NOMO-1 treated with DMSO at 0.1 percent for 48 hours (cell line): Measurements from ENCODE around the gene SFRP4.
"Not testable (repeated sequence)": the region's sequence is repeated elsewhere in the genome, so short reads cannot be mapped to it uniquely, and the experiment has no call there.

Experiments used
- DNase-seq: peaks from one replicate; lab custom pipeline; 2025; ENCODE audit not compliant: unreplicated experiment; lab: John Stamatoyannopoulos, UW

The SFRP4 gene

DNA sequence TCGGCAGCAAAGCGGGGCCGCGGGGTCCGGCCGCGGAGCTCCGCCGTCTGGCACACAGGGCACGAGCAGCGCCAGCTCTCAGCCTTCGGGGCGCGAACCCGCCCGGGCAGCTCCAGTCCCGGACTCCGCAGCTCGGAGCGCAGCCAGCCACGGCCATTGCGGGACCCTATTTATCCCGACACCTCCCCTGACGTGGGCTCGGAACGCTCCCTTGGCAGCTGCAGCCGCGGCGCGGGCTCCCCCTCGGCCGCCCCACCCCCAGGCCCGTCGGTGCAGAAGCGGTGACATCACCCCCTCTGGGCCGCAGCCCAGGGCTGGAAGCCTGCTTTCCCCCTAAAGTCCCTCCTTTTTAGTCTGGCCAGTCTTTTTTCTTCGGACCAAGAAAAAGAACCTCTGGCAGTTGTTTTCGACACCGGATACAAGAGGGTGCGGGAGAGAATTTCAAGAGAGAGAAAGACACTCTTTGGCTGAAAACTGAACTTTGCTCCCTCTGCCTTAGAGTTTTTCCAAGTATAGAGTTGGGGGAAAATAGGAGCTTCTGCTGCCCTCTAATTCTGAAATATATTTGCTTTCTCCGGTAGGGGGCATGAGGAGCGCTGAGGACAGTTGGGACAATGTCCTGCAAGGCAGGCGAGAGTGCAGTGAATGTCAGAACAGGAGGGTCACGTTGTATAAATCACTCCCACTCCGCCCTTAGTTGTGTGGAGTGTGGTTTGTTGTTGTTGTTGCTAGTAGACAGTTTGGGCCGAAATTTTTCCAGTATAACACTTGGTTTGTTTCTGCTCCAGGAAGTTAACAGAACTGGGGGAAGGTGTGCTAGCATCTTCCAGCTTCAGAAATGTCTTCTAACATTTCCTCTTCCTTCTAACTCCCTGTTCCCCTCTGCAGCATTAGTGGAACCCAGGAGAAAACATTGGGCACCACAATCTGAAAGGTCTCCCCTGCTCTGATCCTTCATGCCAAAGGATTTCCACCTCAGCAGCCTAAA is at the start of gene SFRP4:
Gene SFRP4, minus strand, starts transcription at position 145 of the 988 bp plus-strand sequence. CDS start 280 bp downstream, outside the sequence.
- peak; percentile 17 for DNase-seq

DNA sequence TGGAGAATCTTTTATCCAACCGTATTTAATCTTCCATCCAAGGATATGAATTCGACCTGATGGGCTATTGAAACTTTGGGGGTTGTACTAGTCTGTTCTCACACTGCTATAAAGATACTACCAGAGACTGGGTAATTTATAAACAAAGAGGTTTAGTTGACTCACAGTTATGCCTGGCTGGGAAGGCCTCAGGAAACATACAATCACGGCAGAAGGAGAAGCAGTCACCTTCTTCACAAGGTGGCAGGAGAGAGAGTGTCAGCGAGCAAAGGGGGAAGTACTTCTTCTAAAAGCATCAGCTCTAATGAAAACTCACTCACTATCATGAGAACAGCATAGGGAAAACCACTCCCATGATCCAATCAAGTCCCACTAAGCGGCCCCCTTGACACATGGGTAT is 47.6 kb upstream of the SFRP4 start:
- DNase-seq: no peak

DNA sequence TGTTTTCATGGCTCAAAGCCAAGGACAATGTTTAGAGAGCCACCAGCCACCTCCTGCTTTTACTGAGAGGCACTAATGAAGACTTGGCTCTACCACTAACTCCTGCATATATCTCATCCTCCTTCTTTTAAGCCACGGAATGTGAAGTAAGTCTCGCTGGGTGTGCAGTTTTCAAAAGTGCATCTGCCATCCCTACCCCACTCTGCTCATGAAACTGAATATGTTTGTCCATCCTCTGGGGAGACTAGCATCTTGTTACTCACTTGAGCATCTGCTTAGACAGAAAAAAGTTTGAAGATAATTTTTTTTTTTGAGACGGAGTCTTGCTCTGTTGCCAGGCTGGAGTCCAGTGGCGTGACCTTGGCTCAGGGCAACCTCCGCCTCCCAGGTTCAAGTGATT is 44.6 kb upstream of the SFRP4 start:
- no peak for DNase-seq

DNA sequence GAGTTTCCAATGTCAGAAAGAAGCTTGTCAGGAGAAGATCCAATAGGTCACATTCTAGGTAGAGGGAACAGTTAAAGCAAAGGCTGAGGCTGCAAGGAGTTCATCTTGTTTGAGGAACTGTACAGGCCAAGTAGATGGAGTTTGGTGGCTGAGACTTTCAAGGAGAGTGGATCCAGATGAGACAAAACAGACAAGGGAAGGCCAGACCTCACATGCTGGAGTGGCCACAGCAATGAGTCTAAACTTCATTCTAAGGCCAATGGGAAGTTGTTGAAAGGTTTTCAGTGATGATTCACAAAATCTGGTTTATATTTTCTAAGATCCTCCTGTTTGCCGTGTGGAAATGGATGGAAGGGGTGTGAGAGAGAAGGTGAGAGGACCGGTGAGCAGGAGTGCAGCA is 43.9 kb upstream of the SFRP4 start:
- DNase-seq: no peak

DNA sequence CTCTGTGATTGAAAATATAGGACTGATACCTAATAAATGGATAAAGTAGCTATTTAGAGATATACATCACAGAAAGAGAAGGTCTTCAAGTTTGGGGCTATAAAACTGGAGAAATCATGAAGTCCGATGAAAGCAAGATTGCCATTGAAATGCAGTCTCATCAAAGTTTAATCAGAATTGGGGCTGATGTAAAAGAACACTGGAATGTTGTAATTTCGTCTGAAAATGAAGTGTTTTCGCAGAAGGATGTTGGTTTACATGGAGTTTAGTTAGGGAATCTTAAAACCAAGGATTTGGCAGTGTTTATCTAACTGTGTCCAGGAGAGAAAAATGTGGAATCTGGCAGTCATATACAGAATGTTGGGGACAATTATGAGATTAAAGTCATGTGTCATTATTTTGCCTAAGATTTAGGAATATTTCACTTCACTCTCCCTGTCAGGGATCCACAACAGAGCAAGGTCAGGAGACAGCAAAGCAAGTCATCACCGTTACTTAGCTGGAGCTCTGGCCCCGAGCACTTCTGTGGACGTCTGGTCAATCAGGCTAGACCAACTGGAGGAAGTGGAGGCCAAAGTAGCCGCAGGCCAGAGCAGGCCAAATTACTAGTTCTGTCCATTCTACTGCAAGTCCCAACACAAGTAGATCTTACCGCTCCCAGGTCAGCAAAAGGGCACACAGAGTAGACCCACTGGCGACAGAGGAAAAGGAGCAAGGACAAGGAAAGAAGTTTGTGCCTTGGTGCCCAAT is 40.8 kb upstream of the SFRP4 start:
- DNase-seq: no peak

DNA sequence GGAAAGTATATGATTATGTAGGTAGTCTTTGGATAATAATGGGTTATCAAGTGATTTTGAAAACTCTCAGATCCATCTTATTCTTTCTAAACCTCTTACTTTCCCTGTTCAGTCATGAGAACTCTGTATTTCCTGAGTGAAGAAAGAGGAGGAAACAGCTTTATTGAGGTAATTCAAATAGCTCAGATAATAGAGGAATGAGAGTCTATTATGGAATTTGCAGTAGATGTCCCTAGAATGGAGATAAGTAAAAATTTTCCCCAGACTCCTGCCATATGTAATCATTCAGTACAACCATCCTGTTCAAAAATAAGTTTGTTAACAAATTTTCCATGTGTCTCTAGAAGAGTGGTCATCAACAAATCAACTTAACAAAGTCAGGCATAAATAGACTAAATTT is 40.2 kb upstream of the SFRP4 start:
- DNase-seq: no peak

DNA sequence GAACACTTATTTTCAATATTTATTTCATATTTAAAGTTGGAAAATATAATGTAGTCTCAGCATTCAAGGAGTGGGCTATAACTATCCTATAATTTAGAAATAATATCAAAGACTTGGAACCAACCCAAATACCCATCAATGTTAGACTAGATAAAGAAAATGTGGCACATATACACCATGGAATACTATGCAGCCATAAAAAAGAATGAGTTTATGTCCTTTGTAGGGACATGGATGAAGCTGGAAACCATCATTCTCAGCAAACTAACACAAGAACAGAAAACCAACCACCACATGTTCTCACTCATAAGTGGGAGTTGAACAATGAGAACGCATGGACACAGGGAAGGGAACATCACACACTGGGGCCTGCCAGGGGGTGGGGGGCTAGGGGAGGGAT is 37.6 kb upstream of the SFRP4 start:
- not testable (repeated sequence) for DNase-seq

DNA sequence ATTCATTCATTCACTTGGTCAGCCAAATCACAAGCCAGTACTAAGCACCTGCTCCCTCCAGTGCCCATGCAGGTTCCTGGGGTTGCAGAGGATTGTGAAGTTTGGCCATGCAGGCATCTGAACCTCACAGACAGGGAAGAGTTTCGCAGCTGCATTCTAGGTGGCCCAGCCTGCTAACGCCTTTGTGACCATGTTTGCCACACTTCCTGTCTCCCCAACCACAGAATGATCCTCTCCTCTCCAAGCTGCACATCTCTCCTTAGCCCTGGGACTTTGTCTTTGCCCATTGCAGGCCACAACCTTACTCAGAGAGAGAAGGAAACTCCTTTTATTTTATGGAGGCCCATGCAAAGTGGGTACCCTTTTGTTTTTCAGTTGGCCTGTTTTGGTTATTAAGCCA is 35.6 kb upstream of the SFRP4 start:
- peak; percentile 36 for DNase-seq

DNA sequence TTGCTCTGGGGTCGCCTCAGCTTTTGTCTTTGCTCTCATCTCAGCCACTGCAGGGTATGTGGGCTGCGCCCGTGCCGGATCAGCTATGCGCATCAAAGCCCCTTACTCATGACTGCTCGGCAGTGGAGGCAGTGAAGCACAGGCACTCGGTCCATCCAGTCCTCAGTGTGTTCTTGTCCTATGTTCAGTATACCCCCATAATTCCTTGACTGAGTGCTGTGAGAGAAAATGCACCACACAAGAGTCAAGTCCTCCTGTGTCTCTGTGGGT is 31.3 kb upstream of the SFRP4 start:
- DNase-seq: no peak

DNA sequence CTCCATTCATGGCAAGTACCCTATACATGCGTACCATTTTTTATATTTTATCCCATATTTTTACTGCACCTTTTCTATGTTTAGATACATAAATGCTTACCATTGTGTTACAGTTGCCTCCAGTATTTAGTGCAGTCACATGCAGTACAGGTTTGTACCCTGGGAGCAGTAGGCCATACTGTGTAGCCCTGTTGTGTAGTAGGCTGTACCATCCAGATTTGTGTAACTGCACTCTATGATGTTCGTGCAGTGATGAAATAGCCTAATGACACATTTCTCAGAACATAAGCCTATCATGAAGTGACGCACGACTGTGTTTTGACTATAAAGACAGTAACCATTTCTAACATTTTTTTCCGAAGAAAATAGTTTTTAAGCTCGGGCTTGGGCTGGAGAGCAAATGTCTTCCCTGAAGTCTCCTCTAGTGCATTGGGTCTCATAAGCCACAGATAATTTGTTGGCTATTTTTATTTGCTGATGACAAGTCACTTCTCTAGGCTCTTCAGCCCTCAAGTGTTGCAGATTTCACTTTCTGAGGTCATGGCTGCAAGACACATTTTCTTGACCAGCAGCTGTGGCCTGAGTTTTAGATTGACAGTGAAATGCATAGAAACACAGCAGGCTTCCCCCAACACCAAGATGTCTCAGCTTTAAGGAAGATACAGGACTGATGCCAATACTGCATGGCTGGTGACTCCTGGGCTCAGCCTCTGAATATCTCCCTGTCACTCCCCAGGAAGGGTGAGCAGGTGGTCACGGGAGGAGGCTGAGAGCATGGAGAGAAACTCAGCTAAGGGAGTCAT is 30.7 kb upstream of the SFRP4 start:
- no peak for DNase-seq

DNA sequence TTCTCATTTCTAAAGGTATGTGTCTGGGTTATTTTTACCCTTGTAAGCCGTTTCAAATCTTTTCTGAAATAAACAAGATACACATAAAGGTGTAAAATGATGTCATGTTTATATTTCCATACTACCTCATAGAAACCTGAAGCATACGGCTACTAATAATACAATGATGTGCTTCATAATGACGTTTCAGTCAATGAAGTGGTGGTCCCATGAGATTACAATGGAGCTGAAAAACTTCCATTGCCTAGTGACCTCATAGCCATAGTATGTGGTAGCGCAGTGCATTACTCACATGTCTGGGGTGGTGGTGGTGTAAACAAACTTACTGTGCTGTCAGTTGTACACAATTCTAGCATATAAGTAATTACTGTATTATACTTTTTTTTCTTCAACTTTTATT is 28.7 kb upstream of the SFRP4 start:
- no peak for DNase-seq

DNA sequence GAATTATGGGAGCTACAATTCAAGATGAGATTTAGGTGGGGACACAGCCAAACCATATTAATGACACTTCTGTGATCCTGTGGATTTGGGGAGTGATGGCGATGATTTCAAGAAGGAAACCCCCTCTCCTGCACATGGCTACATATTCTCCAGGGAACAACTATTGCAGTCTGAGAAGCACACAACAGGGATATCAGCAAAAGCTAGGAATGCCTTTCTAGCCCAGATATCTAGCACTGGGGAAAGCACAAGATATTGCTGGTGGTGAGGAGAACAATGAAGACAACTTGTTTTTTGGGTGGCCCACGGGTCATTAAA is 28.1 kb upstream of the SFRP4 start:
- DNase-seq: no peak

DNA sequence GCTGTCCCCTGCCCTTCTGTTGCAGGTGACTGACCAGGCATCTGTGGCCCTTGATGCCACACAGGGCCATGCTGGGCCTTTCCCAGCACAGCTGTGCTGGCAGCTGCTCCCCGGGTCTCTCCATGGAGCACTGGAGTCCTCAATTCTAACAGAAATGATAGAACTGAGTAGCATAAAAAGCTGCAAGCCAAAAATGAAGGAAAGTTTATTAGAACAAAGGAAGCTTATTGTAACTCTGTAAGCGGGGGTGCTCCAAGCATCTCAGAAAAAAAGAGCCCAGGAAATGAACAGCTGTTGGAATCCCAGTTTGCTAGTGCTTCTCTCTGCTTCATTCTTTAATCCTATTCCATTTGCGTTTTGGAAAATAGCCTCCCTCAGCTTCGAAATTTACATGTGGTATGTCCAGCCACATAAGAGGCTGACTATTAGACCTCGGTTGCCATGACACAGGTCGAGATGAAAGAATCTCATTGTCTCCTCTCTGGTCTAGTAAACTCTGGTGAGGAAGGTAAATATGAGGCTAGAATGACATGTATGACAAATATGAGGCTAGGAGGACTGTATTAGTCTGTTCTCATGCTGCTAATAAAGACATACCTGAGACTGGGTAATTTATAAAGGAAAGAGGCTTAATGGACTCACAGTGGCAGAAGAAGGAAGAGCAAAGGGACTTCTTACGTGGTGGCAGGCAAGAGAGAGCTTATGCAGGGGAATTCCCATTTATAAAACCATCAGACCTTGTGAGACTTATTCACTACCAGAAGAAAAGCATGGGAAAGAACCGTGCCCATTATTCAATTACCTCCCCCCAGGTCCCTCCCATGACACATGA is 27.5 kb upstream of the SFRP4 start:
- DNase-seq: no peak

DNA sequence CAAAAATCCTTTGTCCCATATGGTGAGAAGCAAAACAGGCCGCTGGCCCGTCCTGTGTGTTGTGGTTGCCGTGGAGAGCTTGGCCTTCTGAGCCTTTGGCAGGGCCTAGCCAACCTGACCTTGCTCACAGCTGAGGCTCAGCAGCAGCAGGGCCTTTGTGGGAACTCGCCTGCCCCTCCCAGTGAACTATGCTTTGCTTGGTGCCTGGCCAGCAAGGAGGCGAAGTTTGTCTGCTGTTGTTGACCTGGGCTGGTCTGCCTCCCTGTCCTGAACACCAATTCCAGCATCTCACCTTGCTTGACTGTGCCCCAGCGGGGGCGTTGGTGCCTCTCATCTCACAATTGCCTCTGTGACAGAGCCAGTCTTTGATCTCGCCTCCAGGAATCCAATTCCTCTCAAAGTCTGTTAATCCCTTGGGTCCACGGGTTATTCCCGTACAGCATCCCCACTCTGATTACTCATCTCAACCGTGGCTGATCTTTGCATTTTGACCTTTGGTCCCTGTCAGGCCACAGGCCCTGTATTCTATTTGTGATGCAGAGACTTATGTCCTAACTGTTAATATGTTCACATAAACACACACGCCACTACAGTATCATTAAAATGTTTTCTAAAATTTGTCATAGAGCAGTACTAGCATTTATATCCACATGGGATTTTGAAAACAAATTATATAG is 26.5 kb upstream of the SFRP4 start:
- DNase-seq: no peak

DNA sequence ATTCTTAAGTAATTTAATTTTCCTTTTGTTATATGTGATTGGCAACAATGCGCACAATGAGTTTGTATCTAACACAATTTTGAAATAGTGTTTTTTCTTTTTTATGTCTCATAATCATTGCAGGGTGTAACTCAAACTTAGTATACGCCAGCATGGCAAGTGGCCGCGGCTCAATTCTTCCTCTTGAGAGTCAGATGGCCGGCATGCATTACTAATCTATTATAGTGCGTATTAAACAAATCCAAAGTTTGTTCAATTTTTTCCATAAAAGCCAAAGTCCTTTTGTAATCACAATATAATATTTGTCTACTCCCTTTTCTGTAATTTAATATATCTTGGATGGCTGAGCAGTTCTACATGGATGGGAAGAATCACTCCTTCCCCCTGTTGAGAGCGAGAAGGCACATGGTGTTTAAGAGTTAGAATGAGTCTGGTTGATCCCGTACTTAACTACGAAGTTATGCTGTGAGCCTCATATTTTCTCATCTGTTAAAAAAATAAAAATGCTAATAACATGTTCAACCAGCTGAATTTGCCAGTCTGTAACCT is 16.5 kb upstream of the SFRP4 start:
- DNase-seq: no peak

DNA sequence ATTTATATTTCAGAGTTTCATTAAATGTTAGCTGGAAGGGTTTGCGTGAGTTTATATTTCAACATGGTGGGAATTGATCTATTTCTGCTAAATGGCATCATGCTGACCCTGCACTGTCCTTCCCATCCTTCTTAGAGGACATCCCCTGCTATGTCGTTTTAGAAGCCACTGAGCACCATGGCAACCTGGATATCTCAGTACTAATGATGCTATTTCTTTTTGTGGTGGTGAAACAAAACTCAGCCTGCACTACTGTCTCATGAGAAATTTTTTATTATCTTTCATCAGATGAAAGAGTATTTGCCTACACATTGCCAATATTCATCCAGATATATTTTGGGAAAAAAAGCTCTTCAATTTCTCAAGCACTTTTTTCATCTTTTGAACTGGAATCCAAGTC is 15.9 kb upstream of the SFRP4 start:
- no peak for DNase-seq

DNA sequence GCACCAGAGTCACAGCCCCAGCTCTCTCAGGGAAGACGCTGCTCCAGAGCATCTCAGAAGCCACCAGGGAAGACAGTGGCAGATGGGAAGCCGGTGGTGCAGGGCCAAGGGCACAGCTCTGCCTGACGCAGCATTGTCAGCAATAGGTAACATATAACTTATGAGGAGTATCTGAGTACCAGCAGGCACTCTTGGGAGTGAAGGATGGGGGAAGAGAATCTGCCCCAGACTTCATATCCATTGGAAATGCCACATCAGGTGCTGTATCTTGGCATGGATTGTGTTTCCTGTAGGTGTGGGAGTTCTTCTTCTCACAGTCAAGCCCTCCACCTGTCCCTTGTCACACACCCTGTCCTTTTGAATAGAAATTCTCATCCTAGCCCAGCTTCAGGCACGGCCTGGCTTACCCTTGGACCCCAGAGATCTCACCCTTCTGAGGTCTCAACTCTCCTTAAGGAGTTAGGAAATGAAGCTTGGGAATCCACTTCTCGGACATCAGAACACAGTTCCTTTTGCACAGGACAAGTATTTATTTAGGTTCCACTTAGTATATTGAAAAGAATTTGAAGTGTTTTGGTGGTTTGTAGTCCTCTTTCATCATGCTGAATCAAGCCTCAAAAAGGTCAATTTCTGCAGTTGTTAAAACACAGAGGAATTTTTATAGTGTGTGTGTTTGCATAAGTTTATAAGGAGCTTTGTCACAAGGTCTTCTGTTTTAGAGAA is 13.8 kb upstream of the SFRP4 start:
- no peak for DNase-seq

DNA sequence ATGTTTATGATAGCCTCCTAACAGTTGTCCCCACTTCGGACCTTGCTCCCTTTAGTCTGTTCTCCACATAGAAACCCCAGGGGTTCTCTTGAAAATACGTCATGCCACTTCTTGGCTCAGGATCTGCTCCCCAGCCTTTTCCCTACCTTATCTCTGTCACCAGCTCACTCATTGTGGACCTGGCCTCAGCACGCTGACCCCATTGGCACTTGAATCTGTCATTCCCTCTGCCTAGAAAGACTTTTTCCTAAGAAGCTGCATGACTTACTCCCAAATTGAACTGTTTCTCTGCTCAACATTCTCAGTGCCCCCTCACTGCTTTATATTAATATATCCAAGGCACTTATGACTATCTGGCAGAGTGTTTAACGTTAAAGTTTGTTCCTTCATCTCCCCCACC is 12.3 kb upstream of the SFRP4 start:
- no peak for DNase-seq

DNA sequence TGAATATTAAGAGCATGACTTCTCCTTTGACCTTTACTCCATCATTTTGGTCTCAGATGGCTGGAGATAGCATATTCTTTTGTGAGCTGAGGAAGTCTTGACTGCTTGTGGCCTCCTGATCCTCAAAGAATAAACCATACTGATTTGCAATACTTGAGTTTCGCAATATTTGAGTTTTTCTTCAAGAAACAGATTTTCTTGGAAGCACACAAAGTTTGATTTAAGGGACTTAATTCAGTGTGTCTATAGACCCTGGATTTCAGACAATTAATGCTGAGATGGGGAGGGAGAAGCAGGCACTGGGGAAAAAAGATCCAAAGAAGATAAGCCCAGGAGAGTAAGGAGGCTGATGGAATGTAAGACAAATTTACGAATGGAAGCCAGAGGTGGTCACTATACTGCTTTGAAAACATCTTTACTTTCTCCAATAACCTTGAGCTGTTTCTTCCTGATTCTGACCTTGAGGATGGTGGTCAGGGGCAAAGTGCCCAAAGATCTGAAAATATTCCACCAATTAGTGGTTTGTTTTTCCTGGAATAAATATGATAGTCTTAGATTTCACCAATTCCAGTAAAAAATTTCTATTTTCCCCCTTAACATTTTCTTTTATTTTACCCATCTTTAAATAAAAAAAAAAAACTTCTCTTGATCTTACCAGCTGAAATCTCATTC is 11.3 kb upstream of the SFRP4 start:
- DNase-seq: no peak
